Epithelial cell of esophagus (primary cell): Measurements from ENCODE around the gene AMBRA1.

Experiments used
- DNase-seq: peaks from one replicate; pipeline ENCODE4 v3.0.0; 2010; ENCODE audit warnings: low read depth
- H3K4me3 ChIP-seq: 2 replicates; pipeline ENCODE4 v1.5.1; 2011; ENCODE audit warnings: mild to moderate bottlenecking, low read length, control low read depth
- CTCF ChIP-seq: IDR thresholded peaks from 2 replicates; pipeline ENCODE4 v1.5.1; 2011; ENCODE audit warnings: low read depth, mild to moderate bottlenecking, low read length, control low read depth, inconsistent platforms; ENCODE audit not compliant: insufficient read depth; ENCODE audit errors: missing control alignments

Gene AMBRA1

GRCh38 chr11:46352063-46352841 lies 241.6 kb downstream of the AMBRA1 start:
- peak; percentile 59 for DNase-seq
- TF ChIP-seq CTCF = peak; percentile 74
- H3K4me3 ChIP-seq = no peak overlapping the region

DNA sequence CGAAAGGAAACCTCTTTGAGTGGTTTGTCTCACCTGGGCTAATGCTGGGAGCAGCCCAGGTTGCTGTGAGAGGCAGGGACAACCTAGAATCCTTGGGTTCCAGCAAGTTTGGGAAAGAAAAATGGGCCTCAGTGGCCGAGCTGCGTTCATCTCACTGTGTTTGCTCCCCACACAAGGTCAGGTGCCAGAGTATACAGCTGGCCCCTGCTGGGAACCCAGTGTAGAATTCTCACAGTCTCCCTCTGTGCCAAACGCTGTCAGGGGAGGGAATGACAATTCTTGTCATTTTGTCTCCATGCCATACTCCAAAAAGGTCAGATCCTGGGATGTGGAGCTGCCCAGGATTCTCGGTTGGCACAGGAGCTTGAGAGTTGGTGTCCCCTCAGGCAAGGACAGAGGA lies 242.2 kb downstream of the AMBRA1 start:
- no peak overlapping the region for H3K4me3 ChIP-seq

GRCh38 chr11:46351148-46351547 lies 242.7 kb downstream of the AMBRA1 start:
- no peak for DNase-seq
- no peak overlapping the region for H3K4me3 ChIP-seq
- no peak for TF ChIP-seq CTCF

More for the DNA sequence above, 242.2 kb downstream of the AMBRA1 start:
- TF ChIP-seq CTCF = no peak
- DNase-seq = no peak

GRCh38 chr11:46350695-46351094 lies 243.1 kb downstream of the AMBRA1 start:
- no peak for DNase-seq
- no peak for TF ChIP-seq CTCF

GRCh38 chr11:46348566-46349401 lies 245.0 kb downstream of the AMBRA1 start:
- no peak for TF ChIP-seq CTCF
- DNase-seq = no peak
- peak overlapping the region; percentile 72 for H3K4me3 ChIP-seq

More at GRCh38 chr11:46350695-46351094, 243.1 kb downstream of the AMBRA1 start:
- no peak overlapping the region for H3K4me3 ChIP-seq

DNA sequence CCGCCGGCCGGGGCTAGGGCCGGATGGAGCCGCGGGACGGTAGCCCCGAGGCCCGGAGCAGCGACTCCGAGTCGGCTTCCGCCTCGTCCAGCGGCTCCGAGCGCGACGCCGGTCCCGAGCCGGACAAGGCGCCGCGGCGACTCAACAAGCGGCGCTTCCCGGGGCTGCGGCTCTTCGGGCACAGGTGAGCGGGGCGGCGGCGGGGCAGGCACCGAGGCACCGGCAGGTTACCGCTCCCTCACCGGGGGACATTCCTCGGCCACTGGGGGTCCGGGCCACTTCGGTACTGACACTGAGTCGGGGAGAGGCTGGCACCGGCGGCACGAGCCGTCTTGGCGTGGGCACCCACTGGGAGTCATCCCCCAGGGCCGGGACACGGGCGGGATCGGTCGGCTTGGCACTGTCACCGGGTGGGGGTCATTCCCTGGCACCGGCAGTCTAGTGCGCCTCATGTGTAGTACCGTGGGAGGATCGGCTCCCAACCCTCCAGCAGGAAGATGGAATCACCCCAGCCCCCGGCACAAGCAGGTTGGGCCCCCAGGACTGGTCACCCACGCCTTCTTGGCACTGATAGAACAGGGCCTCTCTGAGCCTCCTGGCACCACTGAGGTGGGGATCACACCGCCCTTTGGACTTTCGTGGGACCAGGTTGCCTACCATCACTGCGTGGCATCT lies 246.0 kb downstream of the AMBRA1 start:
- TF ChIP-seq CTCF = no peak
- H3K4me3 ChIP-seq = peak overlapping the region; percentile 72
- DNase-seq = no peak
